B cell (primary cell): ENCODE measurements around the gene TUBGCP2. TPM values are rescaled to one million over a fixed set of nuclear protein-coding genes. Genes with fewer than 3 reads are reported as not detected.

ENCODE experiments used
- ATAC-seq: fragments of 200-7000 bp; cut with Tn5 transposase; one replicate; pipeline ENCODE4 v1.10.0; 2021; ENCODE audit warnings: low read depth, mild to moderate bottlenecking, moderate number of reproducible peaks, moderate library complexity
- CTCF ChIA-PET: fragments of 350-600 bp; sonication (Branson Sonifier 250); formaldehyde crosslinking; loops from one replicate; lab custom pipeline; 2021; ENCODE audit warnings: antibody characterized with exemption, inconsistent platforms; lab: Charles Lee
- POLR2A ChIA-PET: fragments of 350-600 bp; sonication (Branson Sonifier 250); formaldehyde crosslinking; loops from one replicate; lab custom pipeline; 2021; ENCODE audit warnings: antibody characterized with exemption; lab: Charles Lee
- DNase-seq: peaks from one replicate; pipeline ENCODE4 v3.0.0; 2013
- H2AFZ ChIP-seq: 2 replicates; pipeline ENCODE4 v1.6.1; 2012; ENCODE audit warnings: mild to moderate bottlenecking, low read depth, low read length; ENCODE audit not compliant: insufficient read depth, poor library complexity, severe bottlenecking
- H3K27ac ChIP-seq, 2 donors: 1 replicate in 1 of 2; 2 replicates in 1 of 2; pipeline ENCODE4 v1.5.1; 2012 to 2013; ENCODE audit warnings: low read length in 2 of 2, mild to moderate bottlenecking in 2 of 2, moderate library complexity in 1 of 2
- H3K27me3 ChIP-seq, 4 experiments: fragments of 200-600 bp in 1 of 4; sonication (generic) in 1 of 4; replicated peaks in 1 of 4; 1 replicate in 2 of 4; 2 replicates in 2 of 4; pipeline versions ENCODE4 v1.6.1 to v1.7.0; 2013 to 2016; ENCODE audit warnings: low read length in 3 of 4, mild to moderate bottlenecking in 2 of 4, mixed read lengths in 1 of 4, moderate library complexity in 1 of 4; ENCODE audit not compliant: insufficient read depth in 4 of 4, control insufficient read depth in 3 of 4; ENCODE audit errors: control extremely low read depth in 1 of 4
- H3K36me3 ChIP-seq, 2 experiments: replicated peaks in 1 of 2; 1 replicate in 1 of 2; 2 replicates in 1 of 2; pipeline versions ENCODE4 v1.6.1 to v1.7.1; 2013; ENCODE audit warnings: low read length in 1 of 2; ENCODE audit not compliant: insufficient read depth in 2 of 2, control insufficient read depth in 1 of 2; ENCODE audit errors: control extremely low read depth in 1 of 2, extremely low read depth in 1 of 2
- H3K4me1 ChIP-seq, 2 donors: fragments of 200-600 bp in 1 of 2; sonication (generic) in 1 of 2; 1 replicate in 1 of 2; 2 replicates in 1 of 2; pipeline versions ENCODE4 v1.5.1 to v1.6.1; 2013 to 2017; ENCODE audit warnings: low read length in 2 of 2; ENCODE audit not compliant: control insufficient read depth in 2 of 2, insufficient read depth in 2 of 2
- H3K4me2 ChIP-seq: replicated peaks from 2 replicates; pipeline ENCODE3; 2012; ENCODE audit warnings: mild to moderate bottlenecking, low read depth, low read length; ENCODE audit not compliant: poor library complexity, severe bottlenecking
- H3K4me3 ChIP-seq, 5 experiments: fragments of 200-600 bp in 1 of 5; sonication (generic) in 1 of 5; 1 replicate in 3 of 5; 2 replicates in 2 of 5; pipeline versions ENCODE4 v1.5.1 to v1.7.0; 2011 to 2016; ENCODE audit warnings: low read length in 4 of 5, mild to moderate bottlenecking in 4 of 5, low read depth in 2 of 5, control low read depth in 1 of 5, moderate library complexity in 1 of 5; ENCODE audit not compliant: insufficient read depth in 1 of 5; ENCODE audit errors: control extremely low read depth in 1 of 5, extremely low read depth in 1 of 5
- H3K79me2 ChIP-seq: fragments of 200-600 bp; sonication (generic); one replicate; pipeline ENCODE4 v1.6.0; 2016; ENCODE audit warnings: low read length; ENCODE audit not compliant: control insufficient read depth, insufficient read depth
- H3K9ac ChIP-seq: fragments of 200-600 bp; sonication (generic); 2 replicates; pipeline ENCODE4 v1.6.1; 2017; ENCODE audit warnings: mild to moderate bottlenecking, low read length, moderate library complexity
- H3K9me3 ChIP-seq, 3 donors: one replicate each; pipeline versions ENCODE4 v1.6.1 to v1.7.1; 2013; ENCODE audit warnings: low read length in 2 of 3; ENCODE audit not compliant: control insufficient read depth in 2 of 3, insufficient read depth in 1 of 3; ENCODE audit errors: control extremely low read depth in 1 of 3
- H4K20me1 ChIP-seq: 2 replicates; pipeline ENCODE4 v1.6.0; 2012; ENCODE audit warnings: mild to moderate bottlenecking, low read length; ENCODE audit not compliant: insufficient read depth, control insufficient read depth, poor library complexity, severe bottlenecking
- H3K27ac Mint-ChIP-seq: one replicate; pipeline ENCODE4 v1.8.0; 2021; ENCODE audit warnings: mixed read lengths
- H3K27me3 Mint-ChIP-seq: one replicate; pipeline ENCODE4 v1.8.0; 2021; ENCODE audit warnings: mixed read lengths
- H3K4me1 Mint-ChIP-seq: one replicate; pipeline ENCODE4 v1.8.0; 2021; ENCODE audit warnings: mixed read lengths
- H3K4me3 Mint-ChIP-seq: one replicate; pipeline ENCODE4 v1.8.0; 2021; ENCODE audit warnings: mixed read lengths
- H3K9me3 Mint-ChIP-seq: one replicate; pipeline ENCODE4 v1.8.0; 2022; ENCODE audit warnings: mixed read lengths; ENCODE audit not compliant: insufficient read depth
- CTCF ChIP-seq: fragments of 200-600 bp; IDR thresholded peaks from one replicate; pipeline ENCODE4 v1.8.0; 2022; ENCODE audit warnings: antibody characterized with exemption, mild to moderate bottlenecking
- EZH2 ChIP-seq: IDR thresholded peaks from 2 replicates; pipeline ENCODE4 v1.6.1; 2012; ENCODE audit warnings: borderline replicate concordance, low read depth, mild to moderate bottlenecking, moderate library complexity, low read length; ENCODE audit not compliant: insufficient read depth, poor library complexity, severe bottlenecking
- WGBS: methylation state at CpG from one replicate; pipeline ENCODE4 v1.1.5; 2013; ENCODE audit warnings: missing lambda C conversion rate; ENCODE audit not compliant: insufficient coverage; 5-methylcytosine and 5-hydroxymethylcytosine counted together
- intact Hi-C: fragments of 100-400 bp; cut with micrococcal nuclease; formaldehyde crosslinking; loops from one replicate; pipeline ENCODE4 v1.10.0; 2022
- polyA plus RNA-seq: library from polyadenylated mRNA; depleted of rRNA; stranded (reverse); fragments of >200 nt; gene quantifications from 2 replicates; pipeline ENCODE4 v1.2.3, GENCODE V29; 2012
- total RNA-seq, 2 donors: library from RNA; stranded (reverse); fragments of 120-200 nt in 1 of 2; gene quantifications; 1 replicate in 1 of 2; 2 replicates in 1 of 2; pipeline versions ENCODE4 v1.2.3 to v1.2.4, GENCODE V29; 2013 to 2022

TUBGCP2 gene
- total and polyA plus RNA-seq, 2 donors (not counting 1 experiment from before 2014, with no cell fraction given), result 50.3 to 90.3 TPM

- ATAC-seq (no peak), DNase-seq (no peak)
- Histone ChIP-seq H4K20me1 (no peaks in the 10 kb centered on the region), H3K4me3 (no peak overlapping the region), H3K27ac (no peak overlapping the region), H3K4me2 (no peak overlapping the region), H3K9ac (no peak overlapping the region), H2AFZ (no peak overlapping the region), H3K36me3 (no peaks in the 10 kb centered on the region), H3K9me3 (peaks cover 0 to 24% (median 0%) of the 10 kb centered on the region in 3 donors), H3K4me1 (peaks cover 30 to 42% of the 10 kb centered on the region in 2 donors), H3K79me2 (no peaks in the 10 kb centered on the region), H3K27me3 (peaks cover 0 to 73% (median 48%) of the 10 kb centered on the region in 4 experiments)
- no peaks in the 10 kb centered on the region for H3K9me3 Mint-ChIP-seq
- POLR2A ChIA-PET, result no interaction called here
- H3K4me3 Mint-ChIP-seq, result no peak overlapping the region
- intact Hi-C loops, result no loop called here
- peaks cover 26% of the 10 kb centered on the region for H3K27me3 Mint-ChIP-seq
- H3K27ac Mint-ChIP-seq, result no peak overlapping the region
- WGBS, result 96% methylated on average over 10 of the region's 13 CpGs
- H3K4me1 Mint-ChIP-seq, result peaks cover 5% of the 10 kb centered on the region
- TF ChIP-seq EZH2, result no peak
- no peak for TF ChIP-seq CTCF
- CTCF ChIA-PET, result no interaction called here
These were observed 31.2 kb upstream of the TUBGCP2 start for GRCh38 chr10:133339708-133340380.
